WTC11 (cell line): ENCODE data around the gene PLA2G4E.

ENCODE experiments used
- CTCF ChIP-seq: fragments of 200-600 bp; IDR thresholded peaks from 2 replicates; pipeline ENCODE4 v1.8.0; 2022; ENCODE audit warnings: antibody characterized with exemption
- ESRRA ChIP-seq: sonication (generic); formaldehyde crosslinking; IDR thresholded peaks from 2 replicates; pipeline ENCODE4 v1.8.1; 2022; ENCODE audit warnings: mild to moderate bottlenecking, missing genetic modification reagents, borderline replicate concordance
- KAT7 ChIP-seq: sonication (generic); formaldehyde crosslinking; IDR thresholded peaks from 2 replicates; pipeline ENCODE4 v1.8.1; 2023; ENCODE audit warnings: missing genetic modification reagents, mild to moderate bottlenecking, borderline replicate concordance
- NR2C2 ChIP-seq: sonication (generic); formaldehyde crosslinking; IDR thresholded peaks from 2 replicates; pipeline ENCODE4 v1.8.0; 2022; ENCODE audit warnings: mild to moderate bottlenecking, missing genetic modification reagents
- PRDM15 ChIP-seq: sonication (generic); formaldehyde crosslinking; IDR thresholded peaks from 2 replicates; pipeline ENCODE4 v1.8.0; 2022; ENCODE audit warnings: missing genetic modification reagents
- TP53 ChIP-seq: sonication (generic); formaldehyde crosslinking; IDR thresholded peaks from 2 replicates; pipeline ENCODE4 v1.8.1; 2023; ENCODE audit warnings: mild to moderate bottlenecking, missing genetic modification reagents
- ZNF263 ChIP-seq: sonication (generic); formaldehyde crosslinking; IDR thresholded peaks from 2 replicates; pipeline ENCODE4 v1.8.1; 2022; ENCODE audit warnings: low read depth, mild to moderate bottlenecking, moderate library complexity, missing genetic modification reagents
- TF ChIP-seq, protein P1 (sequence below): sonication (generic); formaldehyde crosslinking; IDR thresholded peaks from 2 replicates; pipeline ENCODE4 v1.8.1; 2023; ENCODE audit warnings: mild to moderate bottlenecking, missing genetic modification reagents, borderline replicate concordance
- TF ChIP-seq, protein P2 (sequence below): sonication (generic); formaldehyde crosslinking; IDR thresholded peaks from 2 replicates; pipeline ENCODE4 v1.8.0; 2022; ENCODE audit warnings: mild to moderate bottlenecking, missing genetic modification reagents
- TF ChIP-seq, protein P3 (sequence below): sonication (generic); formaldehyde crosslinking; IDR thresholded peaks from 2 replicates; pipeline ENCODE4 v1.8.1; 2022; ENCODE audit warnings: missing genetic modification reagents, borderline replicate concordance

GRCh38 chr15:41939986-41940385, 80.9 kb downstream of the PLA2G4E start:
- TF ChIP-seq, protein P1, sequence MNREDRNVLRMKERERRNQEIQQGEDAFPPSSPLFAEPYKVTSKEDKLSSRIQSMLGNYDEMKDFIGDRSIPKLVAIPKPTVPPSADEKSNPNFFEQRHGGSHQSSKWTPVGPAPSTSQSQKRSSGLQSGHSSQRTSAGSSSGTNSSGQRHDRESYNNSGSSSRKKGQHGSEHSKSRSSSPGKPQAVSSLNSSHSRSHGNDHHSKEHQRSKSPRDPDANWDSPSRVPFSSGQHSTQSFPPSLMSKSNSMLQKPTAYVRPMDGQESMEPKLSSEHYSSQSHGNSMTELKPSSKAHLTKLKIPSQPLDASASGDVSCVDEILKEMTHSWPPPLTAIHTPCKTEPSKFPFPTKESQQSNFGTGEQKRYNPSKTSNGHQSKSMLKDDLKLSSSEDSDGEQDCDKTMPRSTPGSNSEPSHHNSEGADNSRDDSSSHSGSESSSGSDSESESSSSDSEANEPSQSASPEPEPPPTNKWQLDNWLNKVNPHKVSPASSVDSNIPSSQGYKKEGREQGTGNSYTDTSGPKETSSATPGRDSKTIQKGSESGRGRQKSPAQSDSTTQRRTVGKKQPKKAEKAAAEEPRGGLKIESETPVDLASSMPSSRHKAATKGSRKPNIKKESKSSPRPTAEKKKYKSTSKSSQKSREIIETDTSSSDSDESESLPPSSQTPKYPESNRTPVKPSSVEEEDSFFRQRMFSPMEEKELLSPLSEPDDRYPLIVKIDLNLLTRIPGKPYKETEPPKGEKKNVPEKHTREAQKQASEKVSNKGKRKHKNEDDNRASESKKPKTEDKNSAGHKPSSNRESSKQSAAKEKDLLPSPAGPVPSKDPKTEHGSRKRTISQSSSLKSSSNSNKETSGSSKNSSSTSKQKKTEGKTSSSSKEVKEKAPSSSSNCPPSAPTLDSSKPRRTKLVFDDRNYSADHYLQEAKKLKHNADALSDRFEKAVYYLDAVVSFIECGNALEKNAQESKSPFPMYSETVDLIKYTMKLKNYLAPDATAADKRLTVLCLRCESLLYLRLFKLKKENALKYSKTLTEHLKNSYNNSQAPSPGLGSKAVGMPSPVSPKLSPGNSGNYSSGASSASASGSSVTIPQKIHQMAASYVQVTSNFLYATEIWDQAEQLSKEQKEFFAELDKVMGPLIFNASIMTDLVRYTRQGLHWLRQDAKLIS (CRISPR knock-in tag): no peak
- TF ChIP-seq CTCF: no peak
- no peak for TF ChIP-seq ZNF263 (CRISPR knock-in tag)
- no peak for TF ChIP-seq PRDM15 (CRISPR knock-in tag)
- TF ChIP-seq, protein P2, sequence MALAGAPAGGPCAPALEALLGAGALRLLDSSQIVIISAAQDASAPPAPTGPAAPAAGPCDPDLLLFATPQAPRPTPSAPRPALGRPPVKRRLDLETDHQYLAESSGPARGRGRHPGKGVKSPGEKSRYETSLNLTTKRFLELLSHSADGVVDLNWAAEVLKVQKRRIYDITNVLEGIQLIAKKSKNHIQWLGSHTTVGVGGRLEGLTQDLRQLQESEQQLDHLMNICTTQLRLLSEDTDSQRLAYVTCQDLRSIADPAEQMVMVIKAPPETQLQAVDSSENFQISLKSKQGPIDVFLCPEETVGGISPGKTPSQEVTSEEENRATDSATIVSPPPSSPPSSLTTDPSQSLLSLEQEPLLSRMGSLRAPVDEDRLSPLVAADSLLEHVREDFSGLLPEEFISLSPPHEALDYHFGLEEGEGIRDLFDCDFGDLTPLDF (CRISPR knock-in tag): no peak
- no peak for TF ChIP-seq ESRRA (CRISPR knock-in tag)
- no peak for TF ChIP-seq TP53
- TF ChIP-seq KAT7 (CRISPR knock-in tag): no peak
- TF ChIP-seq, protein P3, sequence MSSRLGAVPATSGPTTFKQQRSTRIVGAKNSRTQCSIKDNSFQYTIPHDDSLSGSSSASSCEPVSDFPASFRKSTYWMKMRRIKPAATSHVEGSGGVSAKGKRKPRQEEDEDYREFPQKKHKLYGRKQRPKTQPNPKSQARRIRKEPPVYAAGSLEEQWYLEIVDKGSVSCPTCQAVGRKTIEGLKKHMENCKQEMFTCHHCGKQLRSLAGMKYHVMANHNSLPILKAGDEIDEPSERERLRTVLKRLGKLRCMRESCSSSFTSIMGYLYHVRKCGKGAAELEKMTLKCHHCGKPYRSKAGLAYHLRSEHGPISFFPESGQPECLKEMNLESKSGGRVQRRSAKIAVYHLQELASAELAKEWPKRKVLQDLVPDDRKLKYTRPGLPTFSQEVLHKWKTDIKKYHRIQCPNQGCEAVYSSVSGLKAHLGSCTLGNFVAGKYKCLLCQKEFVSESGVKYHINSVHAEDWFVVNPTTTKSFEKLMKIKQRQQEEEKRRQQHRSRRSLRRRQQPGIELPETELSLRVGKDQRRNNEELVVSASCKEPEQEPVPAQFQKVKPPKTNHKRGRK: no peak
- no peak for TF ChIP-seq NR2C2 (CRISPR knock-in tag)
